Gastrocnemius medialis (tissue), 4 donors: ENCODE results near the gene PCSK4.

ENCODE experiments used
- POLR2A ChIP-seq, 2 donors: fragments of 450-650 bp; IDR thresholded peaks; one replicate each; pipeline ENCODE4 v1.6.1; 2017; ENCODE audit warnings: antibody characterized with exemption in 2 of 2, mild to moderate bottlenecking in 2 of 2, moderate library complexity in 2 of 2
- TF ChIP-seq, protein P1 (sequence below), 5 experiments: fragments of 450-650 bp in 3 of 5; fragments of 200-600 bp in 2 of 5; sonication (generic) in 2 of 5; IDR thresholded peaks in 4 of 5; conservative IDR thresholded peaks in 1 of 5; 1 replicate in 4 of 5; 2 replicates in 1 of 5; pipeline ENCODE4 v1.5.1; 2016 to 2019; ENCODE audit warnings: antibody characterized with exemption in 5 of 5, mild to moderate bottlenecking in 3 of 5, moderate library complexity in 3 of 5

DNA sequence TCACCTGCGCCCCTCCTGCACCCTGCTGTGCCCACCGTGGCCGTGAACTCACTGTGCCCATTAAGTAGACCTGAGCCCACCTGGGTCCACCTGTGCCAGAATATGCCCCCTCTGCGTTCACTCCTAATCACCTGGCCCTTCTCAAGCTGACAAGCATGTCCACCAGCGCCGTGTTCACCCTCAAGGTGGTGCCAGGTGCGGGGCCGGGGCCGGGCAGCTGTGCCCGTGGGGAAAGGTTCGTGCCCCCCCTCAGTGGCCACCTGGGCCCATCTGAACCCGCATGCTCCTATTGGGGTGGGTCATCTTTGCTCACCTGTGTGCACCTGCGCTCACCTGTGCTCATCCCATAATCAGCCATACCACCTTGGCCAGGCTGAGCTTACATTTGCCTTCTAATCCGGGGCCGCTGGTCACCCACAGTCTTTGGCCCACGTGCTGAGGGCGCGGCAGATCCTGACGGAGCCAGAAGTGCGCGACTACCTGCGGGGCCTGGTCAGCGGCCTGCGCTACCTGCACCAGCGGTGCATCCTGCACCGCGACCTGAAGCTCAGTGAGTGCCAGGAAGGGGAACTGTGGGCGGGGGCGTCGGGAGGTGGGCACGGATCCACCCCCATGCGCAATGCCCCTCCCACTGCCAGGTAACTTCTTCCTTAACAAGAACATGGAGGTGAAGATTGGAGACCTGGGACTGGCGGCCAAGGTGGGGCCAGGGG lies 36.1 kb upstream of the PCSK4 start:
- TF ChIP-seq, protein P1, sequence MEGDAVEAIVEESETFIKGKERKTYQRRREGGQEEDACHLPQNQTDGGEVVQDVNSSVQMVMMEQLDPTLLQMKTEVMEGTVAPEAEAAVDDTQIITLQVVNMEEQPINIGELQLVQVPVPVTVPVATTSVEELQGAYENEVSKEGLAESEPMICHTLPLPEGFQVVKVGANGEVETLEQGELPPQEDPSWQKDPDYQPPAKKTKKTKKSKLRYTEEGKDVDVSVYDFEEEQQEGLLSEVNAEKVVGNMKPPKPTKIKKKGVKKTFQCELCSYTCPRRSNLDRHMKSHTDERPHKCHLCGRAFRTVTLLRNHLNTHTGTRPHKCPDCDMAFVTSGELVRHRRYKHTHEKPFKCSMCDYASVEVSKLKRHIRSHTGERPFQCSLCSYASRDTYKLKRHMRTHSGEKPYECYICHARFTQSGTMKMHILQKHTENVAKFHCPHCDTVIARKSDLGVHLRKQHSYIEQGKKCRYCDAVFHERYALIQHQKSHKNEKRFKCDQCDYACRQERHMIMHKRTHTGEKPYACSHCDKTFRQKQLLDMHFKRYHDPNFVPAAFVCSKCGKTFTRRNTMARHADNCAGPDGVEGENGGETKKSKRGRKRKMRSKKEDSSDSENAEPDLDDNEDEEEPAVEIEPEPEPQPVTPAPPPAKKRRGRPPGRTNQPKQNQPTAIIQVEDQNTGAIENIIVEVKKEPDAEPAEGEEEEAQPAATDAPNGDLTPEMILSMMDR (IDR thresholded peaks at IDR 0.05 in 4 of 5, conservative IDR thresholded peaks at IDR 0.05 in 1 of 5): no peak
- no peak for TF ChIP-seq POLR2A (IDR thresholded peaks at IDR 0.05)
